ENCODE measurements around the gene EPN2.

EPN2 gene

DNA sequence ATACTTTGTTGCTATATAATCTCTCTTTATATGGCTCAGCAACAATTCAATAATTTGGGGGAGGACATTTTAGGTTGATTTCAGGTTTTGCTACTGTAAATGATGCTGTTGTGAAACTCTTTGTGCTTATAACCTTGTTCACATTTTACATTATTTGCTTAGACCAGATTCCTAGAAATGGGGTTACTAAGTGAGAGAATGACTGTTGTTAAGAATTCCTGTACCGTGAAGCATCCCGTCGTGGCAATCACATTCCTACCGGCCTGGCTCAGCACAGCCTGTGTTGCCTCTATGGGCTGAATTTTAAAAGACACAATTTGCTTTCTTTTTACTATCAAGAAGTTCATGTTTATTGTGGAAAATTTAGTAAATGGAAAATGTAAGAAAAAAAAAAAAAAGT, 94.0 kb downstream of the EPN2 start:
- DNase-seq (ENCODE audit: low read depth), result no peak

DNA sequence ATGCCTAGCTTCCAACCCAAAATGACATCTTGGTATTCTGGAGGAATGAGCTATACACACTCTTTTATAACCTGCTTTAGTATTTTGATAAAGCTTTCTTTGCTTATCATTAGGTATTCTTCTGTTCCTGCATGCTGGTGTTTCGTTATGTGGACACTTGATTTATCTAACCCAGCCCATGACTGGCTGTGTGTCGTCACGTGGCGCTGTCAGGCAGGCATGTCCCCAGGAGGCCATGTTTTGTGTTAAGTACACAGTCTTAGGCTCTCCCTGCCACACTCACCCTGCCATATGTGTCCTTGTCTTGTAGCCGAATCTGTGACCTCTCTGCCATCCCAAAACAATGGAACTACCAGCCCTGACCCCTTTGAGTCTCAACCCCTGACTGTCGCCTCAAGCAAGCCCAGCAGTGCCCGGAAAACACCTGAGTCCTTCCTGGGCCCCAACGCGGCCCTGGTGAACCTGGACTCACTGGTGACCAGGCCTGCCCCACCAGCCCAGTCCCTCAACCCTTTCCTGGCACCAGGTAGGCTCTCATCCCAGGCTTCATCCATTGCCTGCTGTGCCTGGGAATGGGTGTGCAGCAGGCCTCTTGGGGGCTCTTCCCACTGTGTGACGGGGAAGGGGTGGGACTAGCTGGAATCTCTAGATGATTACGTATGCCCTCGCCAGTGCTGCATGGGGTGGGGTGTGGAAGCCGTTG, 94.5 kb downstream of the EPN2 start:
- no peak for DNase-seq (ENCODE audit: low read depth)

DNA sequence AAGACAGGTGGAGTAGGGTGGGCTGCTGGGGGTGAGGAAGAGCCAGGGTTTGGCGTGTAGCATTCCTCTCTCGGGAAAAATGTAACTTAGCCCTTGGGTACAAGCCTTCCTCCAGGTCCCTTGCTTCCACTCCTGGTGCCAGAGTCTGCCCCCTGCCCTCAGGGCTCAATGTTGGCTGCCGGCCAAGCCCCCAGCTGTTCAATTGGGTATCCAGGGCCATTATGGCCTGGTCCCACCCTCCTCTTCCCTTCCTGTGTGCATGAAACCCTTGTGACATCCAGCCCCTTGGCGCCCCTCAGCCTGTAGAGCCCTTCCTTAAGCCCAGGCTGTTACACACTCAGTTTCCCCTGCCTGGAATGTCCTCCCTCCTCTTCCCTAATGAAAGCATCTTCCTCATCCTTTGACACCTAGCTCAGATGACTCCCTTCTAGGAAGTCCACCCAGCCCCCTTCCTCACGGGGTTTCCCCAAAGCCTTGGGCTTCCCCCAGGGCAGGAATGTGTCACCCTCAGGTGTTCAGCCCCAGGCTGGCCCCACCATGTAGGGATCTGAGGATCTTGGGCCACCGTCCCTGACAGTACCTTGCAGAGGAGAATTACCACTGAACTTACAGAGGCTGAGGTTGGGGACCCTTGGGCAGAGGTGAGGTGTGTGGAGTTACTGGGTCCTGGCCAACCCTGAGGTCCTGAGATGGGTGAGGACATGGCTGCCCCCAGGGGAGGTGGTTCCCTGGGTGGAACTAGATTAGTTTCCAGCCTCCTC, 95.4 kb downstream of the EPN2 start:
- no peak for DNase-seq (ENCODE audit: low read depth)

DNA sequence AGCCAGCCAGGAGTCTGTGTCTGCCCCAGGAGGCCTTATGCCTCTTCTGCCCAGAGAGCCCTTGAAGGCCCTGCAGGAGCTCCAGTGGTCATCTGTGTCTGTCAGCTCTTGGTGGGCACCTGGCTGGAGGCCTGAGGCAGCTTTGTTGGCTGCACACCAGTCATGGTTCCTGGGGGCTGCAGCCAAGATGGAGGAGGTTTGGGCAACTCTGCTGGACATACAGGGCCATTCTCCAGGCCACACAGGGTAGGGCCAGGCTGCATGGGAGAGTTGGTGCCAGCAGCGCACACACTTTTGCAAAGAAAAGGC, 95.9 kb downstream of the EPN2 start:
- DNase-seq (ENCODE audit: low read depth), result no peak

DNA sequence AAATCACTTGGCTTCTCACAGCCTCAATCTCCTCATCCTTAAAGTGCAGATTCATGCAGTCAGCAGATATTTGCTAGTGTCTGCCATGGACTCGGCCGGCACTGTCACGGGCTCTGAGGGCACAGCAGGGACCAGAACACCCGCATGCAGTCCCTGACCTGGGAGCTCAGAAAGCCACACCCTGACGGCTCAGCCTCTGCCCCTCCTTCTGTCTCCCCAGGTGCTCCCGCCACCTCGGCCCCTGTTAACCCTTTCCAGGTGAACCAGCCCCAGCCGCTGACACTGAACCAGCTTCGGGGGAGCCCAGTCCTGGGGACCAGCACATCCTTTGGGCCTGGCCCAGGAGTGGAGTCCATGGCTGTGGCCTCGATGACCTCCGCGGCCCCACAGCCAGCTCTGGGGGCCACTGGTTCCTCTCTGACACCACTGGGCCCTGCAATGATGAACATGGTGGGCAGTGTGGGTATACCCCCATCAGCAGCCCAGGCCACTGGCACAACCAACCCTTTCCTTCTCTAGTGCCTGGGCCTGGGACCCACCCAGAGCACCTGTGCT, 96.6 kb downstream of the EPN2 start:
- DNase-seq (ENCODE audit: low read depth), result no peak

DNA sequence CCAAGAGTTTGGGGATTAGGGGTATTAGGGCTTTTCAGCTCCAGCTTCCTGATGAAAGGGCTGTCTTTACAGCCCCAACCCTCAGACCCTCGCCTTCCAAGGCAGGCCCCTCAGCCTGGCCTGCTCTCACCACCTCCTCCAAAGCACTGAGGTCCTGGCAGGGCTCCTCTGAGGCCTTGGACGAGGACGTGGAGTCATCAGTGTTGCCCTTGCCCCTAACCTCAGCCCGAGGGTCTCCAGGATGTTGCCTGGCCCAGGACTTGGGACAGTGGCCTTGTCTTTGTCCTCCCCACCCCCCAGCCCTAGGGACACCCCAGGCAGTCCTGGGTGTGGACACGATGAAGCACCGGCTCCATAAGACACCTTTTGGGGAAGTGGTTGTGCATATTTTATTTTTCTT, 97.2 kb downstream of the EPN2 start:
- DNase-seq (ENCODE audit: low read depth), result no peak

DNA sequence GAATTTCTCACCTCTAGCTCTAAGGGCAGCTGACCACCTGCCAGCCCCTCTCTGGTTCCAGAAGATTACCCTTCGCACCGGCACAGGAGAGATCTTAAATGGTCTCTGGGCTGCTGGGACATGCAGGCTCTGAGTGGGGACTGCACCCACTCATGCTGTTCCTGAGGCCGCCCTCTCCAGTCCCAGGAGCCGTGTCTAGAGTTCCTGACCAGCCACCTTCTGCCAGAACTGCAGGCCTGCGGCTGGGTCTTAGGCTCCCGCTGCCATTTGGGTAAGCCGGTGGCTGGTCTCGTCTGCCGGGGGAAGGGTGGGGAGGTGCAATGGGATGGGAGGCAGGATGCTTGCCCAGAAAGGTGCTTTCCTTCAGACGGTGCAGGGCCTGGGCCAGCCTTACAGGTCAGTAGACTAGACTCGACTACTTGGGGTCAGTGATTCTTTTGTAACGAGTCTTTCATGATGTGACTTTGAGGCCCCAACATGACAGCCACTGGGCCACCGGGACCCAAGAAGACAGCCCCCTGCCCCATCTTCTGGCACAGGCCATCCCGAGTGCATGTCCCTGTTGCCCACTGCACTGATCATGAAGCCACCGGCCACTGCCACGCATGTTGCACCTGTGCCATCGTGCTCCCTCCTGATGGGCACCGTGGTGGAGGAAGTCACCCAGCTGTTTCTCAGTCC, 98.9 kb downstream of the EPN2 start:
- DNase-seq (ENCODE audit: low read depth), result no peak

DNA sequence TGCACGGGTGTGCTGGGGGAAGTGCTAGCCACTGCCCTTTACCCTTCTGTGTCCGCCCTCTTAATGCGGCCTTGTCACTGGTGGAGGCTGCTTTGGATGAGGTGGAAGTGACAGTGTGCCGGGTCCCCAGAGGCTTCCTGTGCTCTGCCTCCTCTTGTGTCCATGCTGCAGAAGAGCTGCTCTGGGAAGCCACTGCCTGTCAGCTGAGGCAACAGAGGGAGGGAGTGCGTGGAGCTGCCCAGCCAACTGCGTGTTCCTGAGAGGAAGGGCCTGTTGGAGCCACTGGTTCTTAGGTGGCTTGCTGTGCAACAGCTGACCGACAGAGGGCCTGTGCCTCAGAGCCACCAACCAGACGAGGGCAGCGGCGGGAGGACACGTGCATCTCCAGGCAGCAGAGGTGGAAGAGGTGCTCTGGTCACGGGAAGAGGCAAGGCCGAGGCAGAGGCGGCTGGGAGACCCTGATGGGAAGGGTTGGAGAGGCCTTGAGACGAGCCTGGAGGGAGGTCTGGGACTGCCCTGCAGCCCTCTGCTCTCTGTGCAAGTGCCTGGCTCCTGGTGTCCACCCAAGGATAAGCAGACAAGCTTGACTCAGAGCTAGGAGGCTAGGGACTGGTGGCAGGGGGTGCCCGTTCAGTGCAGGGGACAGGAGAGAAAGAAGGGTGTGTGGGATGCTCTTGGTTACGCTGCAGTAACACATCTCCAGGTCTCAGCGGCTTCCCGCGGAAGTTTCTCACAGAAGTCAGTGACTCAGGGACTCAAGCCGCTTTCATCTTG, 100.0 kb downstream of the EPN2 start:
- no peak for DNase-seq (ENCODE audit: low read depth)

DNA sequence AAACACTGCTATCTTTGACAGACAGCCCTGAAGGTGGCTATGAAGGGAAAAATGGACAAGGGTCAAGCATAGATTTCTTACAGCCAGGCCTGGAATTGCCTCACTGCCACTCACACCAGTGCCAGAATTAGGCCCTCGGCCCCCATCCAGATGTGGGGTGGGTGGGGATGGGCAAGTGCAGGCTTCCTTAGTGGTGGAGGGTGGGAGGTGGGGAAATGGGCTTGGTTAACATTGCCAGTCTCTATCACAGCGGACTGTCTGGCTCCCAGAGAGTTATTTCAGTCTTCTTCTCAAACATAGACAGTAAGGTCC, 100.5 kb downstream of the EPN2 start:
- no peak for DNase-seq (ENCODE audit: low read depth)

DNA sequence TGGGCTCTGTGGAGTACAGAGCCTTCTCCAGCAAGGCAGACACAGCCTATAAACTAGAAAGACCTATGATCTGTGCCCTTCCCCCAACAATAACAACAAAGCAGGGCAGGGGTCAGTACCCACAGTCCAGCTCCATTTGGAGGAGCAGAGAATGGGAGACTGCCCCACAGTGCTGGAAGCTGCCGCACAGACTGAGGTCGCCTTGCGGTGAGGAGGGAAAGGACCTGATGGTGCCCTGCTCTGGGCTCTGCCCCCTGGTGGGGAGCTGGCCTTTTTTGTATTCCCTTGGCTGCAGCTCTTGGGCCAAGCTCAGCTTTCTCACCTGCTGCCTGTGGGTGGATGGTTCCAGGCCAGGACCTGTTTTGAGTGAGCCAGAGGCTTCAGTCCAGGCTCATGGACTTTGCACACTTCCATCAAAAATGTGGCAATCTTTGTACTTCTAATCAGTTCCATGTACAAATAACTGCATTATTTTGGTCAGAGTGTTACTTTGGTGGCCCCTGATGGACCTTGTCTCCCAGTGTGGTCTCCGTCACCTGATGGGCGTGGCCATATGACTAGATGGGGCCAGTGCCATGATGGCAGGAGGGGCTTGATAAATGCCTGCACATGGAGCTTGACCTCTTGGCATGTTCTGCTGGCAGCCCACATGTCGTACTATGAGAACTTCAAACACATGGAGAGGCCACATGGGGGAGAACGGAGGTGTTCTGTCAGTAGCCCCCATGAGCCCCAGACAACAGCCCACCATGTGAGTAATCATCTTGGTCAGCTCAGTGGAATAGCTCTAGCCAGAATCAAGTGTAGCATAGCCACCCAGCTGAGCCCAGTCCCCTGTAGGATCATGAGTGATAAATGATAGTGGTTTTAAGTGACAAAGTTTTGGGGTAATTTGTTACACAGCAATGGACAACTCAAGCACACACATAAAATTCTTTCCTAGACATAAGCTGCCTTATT, 101.1 kb downstream of the EPN2 start:
- DNase-seq (ENCODE audit: low read depth), result peak; percentile 38

DNA sequence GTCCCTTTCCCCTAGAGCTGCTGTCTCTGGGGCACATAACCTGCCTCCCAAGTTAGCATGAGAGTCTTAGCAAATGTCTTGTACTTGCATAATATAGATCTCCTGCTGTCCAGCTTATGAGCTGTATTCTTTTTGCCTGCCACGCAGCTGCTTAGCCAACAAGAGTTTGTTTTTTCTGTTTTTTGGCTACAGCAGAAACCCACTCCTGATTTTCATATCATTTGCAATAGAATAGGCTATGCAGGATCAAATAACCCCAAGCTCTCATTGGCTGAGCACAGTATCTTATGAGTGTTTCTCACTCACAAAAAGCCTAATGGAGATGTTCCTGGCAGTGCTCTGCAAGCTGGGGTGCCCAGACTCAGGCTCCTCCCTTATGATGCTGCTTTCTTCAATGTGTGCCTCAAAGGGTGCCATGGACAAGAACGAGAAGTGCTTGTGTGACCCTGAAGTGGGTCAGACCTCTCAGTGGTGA, 102.2 kb downstream of the EPN2 start:
- DNase-seq (ENCODE audit: low read depth), result no peak

DNA sequence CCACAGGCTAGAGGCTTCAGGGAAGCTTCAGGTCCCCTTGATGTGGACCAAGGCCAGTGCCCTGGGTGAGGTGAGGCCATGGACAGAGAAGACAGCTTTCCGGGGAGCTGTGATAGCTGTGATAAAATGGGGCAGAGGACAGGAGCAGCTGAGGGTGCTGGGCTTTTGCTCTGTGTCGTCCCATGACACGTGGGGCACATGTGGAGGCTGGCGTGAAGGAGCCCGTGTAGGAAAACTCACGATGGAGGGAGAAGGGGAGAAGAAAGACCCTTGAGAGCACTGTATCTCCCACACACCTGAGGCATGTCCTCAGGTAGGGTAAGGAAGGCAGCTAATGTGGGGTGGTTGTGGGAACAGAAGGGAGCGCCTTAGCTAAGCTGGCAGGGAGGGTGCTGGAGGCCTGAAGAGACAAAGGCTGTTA, 104.1 kb downstream of the EPN2 start:
- no peak for DNase-seq (ENCODE audit: low read depth)

DNA sequence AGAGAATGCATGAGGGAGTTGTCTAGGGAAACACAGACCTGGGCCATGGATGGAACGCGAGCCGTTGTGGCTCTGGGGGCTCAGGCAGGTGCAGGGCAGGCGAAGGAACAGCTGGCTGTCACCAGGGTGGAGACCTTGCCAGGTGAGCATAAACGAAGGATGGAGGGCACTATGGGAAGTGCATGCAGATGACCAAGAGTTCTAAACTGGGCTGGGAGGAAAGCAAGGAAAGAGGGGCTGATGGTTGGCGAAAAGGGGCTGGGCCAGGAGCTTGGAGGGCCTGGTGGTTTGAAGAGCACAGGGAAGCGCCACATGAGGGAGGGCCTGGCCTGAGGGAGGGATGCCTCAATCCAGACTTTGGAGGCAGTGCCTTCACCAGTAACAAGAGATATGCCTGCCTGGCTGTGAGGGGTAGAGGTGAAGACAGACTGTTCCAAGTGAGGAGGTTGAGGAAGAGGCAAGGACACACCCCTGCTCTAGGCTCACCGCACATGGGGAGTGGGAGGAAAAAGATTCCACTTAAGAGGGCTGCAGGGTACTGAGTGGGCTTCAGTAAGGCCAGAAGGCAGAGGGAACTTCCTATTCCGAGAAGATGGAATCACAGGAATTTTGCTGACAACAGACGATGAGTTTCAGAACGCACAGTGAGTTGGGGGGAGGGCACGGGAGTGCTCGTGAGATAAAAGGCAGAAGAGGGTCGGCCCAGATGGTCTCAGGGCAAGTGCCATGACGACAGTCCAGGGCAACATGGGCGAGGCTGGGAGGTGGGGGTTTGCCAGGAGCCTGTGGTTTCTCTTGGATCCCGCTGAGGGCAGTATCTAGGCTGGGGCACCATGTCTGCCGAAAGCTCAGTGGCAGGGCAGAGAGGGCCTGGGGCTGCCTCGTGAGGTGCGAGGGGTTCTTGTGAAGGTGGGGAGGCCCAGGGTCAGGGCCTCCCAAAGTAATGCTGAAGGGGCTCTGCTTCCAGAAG, 104.8 kb downstream of the EPN2 start:
- no peak for DNase-seq (ENCODE audit: low read depth)

DNA sequence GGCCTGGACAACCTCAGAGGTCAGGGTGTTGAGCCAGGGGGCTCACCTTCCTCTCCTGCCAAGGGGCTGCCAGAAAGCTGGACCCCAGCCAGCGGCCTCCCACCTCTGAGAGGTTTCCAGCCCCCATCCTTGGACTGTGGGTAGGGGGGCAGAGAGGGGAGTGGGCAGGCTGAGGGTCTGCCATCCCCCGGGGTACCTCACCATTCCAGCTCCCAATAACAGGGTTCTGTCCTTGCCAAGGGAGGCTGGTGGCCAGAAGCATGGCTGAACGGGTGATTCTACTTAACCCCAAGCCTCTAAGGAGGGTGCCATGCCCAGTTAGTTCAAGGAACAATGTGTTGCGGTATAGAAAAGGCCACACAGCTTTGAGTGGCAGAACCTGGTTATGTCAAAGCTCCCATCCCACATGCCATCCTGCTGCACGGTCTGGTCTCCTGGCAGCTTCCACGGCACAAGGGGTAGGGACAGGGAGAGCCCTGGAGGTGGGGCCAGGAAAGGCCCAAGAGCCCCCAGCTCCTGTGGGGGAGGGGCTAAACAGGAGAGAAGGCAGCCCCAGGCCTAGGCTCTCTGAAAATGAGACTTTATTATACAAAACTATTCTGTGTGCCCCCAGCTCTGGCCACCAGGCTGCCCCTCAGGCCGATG, 105.6 kb downstream of the EPN2 start:
- no peak for DNase-seq (ENCODE audit: low read depth)

DNA sequence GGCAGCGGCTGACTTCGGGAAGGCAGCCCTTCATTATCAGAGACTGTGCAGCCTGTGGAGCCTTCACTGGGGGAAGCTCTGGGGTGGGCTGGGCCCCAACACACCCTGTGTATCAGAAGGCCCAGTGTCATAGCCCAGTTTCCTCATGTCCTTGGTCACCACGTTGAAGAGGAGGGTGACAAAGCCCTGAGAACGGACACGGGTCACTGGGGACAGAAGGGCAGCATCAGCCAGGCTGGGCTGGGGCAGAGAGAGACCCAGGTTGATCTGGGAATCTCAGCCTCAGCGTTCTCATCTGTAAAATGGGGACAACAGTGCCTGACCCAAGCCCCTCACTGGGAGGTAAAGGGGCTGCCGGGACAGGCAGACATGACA, 106.1 kb downstream of the EPN2 start:
- no peak for DNase-seq (ENCODE audit: low read depth)

DNA sequence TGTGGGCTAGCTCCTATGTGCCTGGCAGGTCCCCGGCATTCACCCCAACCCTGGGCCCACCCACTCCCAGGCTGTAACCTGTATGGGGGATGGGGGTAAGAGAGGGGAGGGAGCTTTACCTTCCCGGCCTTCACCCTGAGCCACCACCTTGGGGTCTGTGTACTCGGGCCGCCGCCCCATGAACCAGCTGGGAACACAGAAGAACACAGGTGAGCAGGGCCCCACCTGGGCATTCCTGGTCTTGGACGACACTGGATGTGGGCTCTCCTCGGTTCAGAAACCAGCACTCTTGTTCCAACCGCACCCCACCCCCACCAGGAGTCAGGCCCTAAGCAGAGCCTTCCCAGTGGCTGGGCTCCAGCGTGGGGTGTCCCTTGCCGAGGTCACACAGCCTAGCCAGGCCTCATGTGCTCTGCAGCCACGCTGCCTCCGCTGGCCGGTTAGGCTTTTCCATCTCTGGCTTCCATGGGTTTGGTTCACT, 106.5 kb downstream of the EPN2 start:
- no peak for DNase-seq (ENCODE audit: low read depth)

DNA sequence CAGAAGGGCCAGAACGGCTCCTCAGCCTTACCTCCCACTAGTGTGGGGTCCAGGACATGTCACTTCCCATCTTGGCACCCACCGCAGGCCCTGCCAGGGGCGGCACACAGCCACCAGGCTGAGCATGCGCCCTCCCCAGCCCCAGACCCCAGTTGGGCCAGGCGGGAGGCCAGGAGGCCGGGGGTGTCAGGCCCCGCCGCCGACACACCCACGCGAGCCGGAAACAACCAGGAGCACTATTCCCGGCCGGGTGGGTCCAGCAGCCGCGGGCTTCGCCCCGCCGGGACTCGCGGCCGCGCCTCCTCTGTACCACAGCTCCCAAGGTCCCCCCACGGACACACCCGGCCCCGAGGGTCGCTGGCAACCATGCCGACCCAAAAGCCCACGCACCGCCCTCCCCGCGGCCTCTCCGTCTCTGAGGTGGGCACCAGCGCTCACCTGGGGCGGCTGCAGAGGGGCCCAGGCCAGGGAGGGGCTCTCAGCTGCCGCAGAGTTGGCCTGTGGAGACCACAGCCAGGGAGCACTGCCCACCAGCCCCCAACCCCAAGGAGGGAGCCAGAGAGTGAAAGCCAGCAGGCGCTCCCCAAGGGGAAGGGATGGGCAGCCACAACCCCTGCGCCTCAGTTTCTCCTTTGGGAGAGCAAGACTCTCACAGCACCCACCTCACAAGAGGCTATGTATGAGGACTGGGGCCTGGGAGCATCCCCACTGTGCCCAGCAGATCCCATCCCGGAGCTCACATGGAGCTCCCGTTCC, 107.3 kb downstream of the EPN2 start:
- no peak for DNase-seq (ENCODE audit: low read depth)

DNA sequence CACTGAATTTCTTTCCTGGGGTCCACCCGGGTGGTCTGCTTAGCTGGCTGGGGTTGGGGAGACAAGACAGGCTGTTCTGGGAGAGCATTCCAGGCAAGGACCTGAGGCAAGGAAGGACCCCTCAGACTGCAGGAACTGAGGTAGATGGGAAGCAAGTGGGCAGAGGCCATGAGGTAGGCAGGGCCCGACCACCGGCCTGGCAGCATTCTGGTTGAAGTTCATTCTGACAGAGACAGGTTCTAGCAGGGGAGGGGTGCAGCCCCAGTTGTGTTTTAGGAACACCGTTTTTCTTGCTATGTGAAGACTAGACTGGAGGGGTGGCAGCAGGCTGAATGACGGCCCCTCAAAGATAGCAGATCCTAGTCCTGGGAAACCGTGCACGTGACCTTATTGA, 107.9 kb downstream of the EPN2 start:
- no peak for DNase-seq (ENCODE audit: low read depth)

Data from activated T-helper 1 cell treated with Interleukin-2 at 50 U/mL for 16 hours (primary cell).